B cell (primary cell): Measurements from ENCODE around the gene OTUD3. TPM values are rescaled to one million over a fixed set of nuclear protein-coding genes. Genes with fewer than 3 reads are reported as not detected.

ENCODE experiments used
- ATAC-seq: fragments of 200-7000 bp; cut with Tn5 transposase; one replicate; pipeline ENCODE4 v1.10.0; 2021; ENCODE audit warnings: low read depth, mild to moderate bottlenecking, moderate number of reproducible peaks, moderate library complexity
- CTCF ChIA-PET: fragments of 350-600 bp; sonication (Branson Sonifier 250); formaldehyde crosslinking; loops from one replicate; lab custom pipeline; 2021; ENCODE audit warnings: antibody characterized with exemption, inconsistent platforms; lab: Charles Lee
- POLR2A ChIA-PET: fragments of 350-600 bp; sonication (Branson Sonifier 250); formaldehyde crosslinking; loops from one replicate; lab custom pipeline; 2021; ENCODE audit warnings: antibody characterized with exemption; lab: Charles Lee
- DNase-seq: peaks from one replicate; pipeline ENCODE4 v3.0.0; 2013
- H2AFZ ChIP-seq: 2 replicates; pipeline ENCODE4 v1.6.1; 2012; ENCODE audit warnings: mild to moderate bottlenecking, low read depth, low read length; ENCODE audit not compliant: insufficient read depth, poor library complexity, severe bottlenecking
- H3K27ac ChIP-seq, 2 donors: 1 replicate in 1 of 2; 2 replicates in 1 of 2; pipeline ENCODE4 v1.5.1; 2012 to 2013; ENCODE audit warnings: low read length in 2 of 2, mild to moderate bottlenecking in 2 of 2, moderate library complexity in 1 of 2
- H3K27me3 ChIP-seq, 4 experiments: fragments of 200-600 bp in 1 of 4; sonication (generic) in 1 of 4; replicated peaks in 1 of 4; 1 replicate in 2 of 4; 2 replicates in 2 of 4; pipeline versions ENCODE4 v1.6.1 to v1.7.0; 2013 to 2016; ENCODE audit warnings: low read length in 3 of 4, mild to moderate bottlenecking in 2 of 4, mixed read lengths in 1 of 4, moderate library complexity in 1 of 4; ENCODE audit not compliant: insufficient read depth in 4 of 4, control insufficient read depth in 3 of 4; ENCODE audit errors: control extremely low read depth in 1 of 4
- H3K36me3 ChIP-seq, 2 experiments: replicated peaks in 1 of 2; 1 replicate in 1 of 2; 2 replicates in 1 of 2; pipeline versions ENCODE4 v1.6.1 to v1.7.1; 2013; ENCODE audit warnings: low read length in 1 of 2; ENCODE audit not compliant: insufficient read depth in 2 of 2, control insufficient read depth in 1 of 2; ENCODE audit errors: control extremely low read depth in 1 of 2, extremely low read depth in 1 of 2
- H3K4me1 ChIP-seq, 2 donors: fragments of 200-600 bp in 1 of 2; sonication (generic) in 1 of 2; 1 replicate in 1 of 2; 2 replicates in 1 of 2; pipeline versions ENCODE4 v1.5.1 to v1.6.1; 2013 to 2017; ENCODE audit warnings: low read length in 2 of 2; ENCODE audit not compliant: control insufficient read depth in 2 of 2, insufficient read depth in 2 of 2
- H3K4me2 ChIP-seq: replicated peaks from 2 replicates; pipeline ENCODE3; 2012; ENCODE audit warnings: mild to moderate bottlenecking, low read depth, low read length; ENCODE audit not compliant: poor library complexity, severe bottlenecking
- H3K4me3 ChIP-seq, 5 experiments: fragments of 200-600 bp in 1 of 5; sonication (generic) in 1 of 5; 1 replicate in 3 of 5; 2 replicates in 2 of 5; pipeline versions ENCODE4 v1.5.1 to v1.7.0; 2011 to 2016; ENCODE audit warnings: low read length in 4 of 5, mild to moderate bottlenecking in 4 of 5, low read depth in 2 of 5, control low read depth in 1 of 5, moderate library complexity in 1 of 5; ENCODE audit not compliant: insufficient read depth in 1 of 5; ENCODE audit errors: control extremely low read depth in 1 of 5, extremely low read depth in 1 of 5
- H3K79me2 ChIP-seq: fragments of 200-600 bp; sonication (generic); one replicate; pipeline ENCODE4 v1.6.0; 2016; ENCODE audit warnings: low read length; ENCODE audit not compliant: control insufficient read depth, insufficient read depth
- H3K9ac ChIP-seq: fragments of 200-600 bp; sonication (generic); 2 replicates; pipeline ENCODE4 v1.6.1; 2017; ENCODE audit warnings: mild to moderate bottlenecking, low read length, moderate library complexity
- H3K9me3 ChIP-seq, 3 donors: one replicate each; pipeline versions ENCODE4 v1.6.1 to v1.7.1; 2013; ENCODE audit warnings: low read length in 2 of 3; ENCODE audit not compliant: control insufficient read depth in 2 of 3, insufficient read depth in 1 of 3; ENCODE audit errors: control extremely low read depth in 1 of 3
- H4K20me1 ChIP-seq: 2 replicates; pipeline ENCODE4 v1.6.0; 2012; ENCODE audit warnings: mild to moderate bottlenecking, low read length; ENCODE audit not compliant: insufficient read depth, control insufficient read depth, poor library complexity, severe bottlenecking
- H3K27ac Mint-ChIP-seq: one replicate; pipeline ENCODE4 v1.8.0; 2021; ENCODE audit warnings: mixed read lengths
- H3K27me3 Mint-ChIP-seq: one replicate; pipeline ENCODE4 v1.8.0; 2021; ENCODE audit warnings: mixed read lengths
- H3K4me1 Mint-ChIP-seq: one replicate; pipeline ENCODE4 v1.8.0; 2021; ENCODE audit warnings: mixed read lengths
- H3K4me3 Mint-ChIP-seq: one replicate; pipeline ENCODE4 v1.8.0; 2021; ENCODE audit warnings: mixed read lengths
- H3K9me3 Mint-ChIP-seq: one replicate; pipeline ENCODE4 v1.8.0; 2022; ENCODE audit warnings: mixed read lengths; ENCODE audit not compliant: insufficient read depth
- EZH2 ChIP-seq: IDR thresholded peaks from 2 replicates; pipeline ENCODE4 v1.6.1; 2012; ENCODE audit warnings: borderline replicate concordance, low read depth, mild to moderate bottlenecking, moderate library complexity, low read length; ENCODE audit not compliant: insufficient read depth, poor library complexity, severe bottlenecking
- WGBS: methylation state at CpG from one replicate; pipeline ENCODE4 v1.1.5; 2013; ENCODE audit warnings: missing lambda C conversion rate; ENCODE audit not compliant: insufficient coverage; 5-methylcytosine and 5-hydroxymethylcytosine counted together
- intact Hi-C: fragments of 100-400 bp; cut with micrococcal nuclease; formaldehyde crosslinking; loops from one replicate; pipeline ENCODE4 v1.10.0; 2022
- polyA plus RNA-seq: library from polyadenylated mRNA; depleted of rRNA; stranded (reverse); fragments of >200 nt; gene quantifications from 2 replicates; pipeline ENCODE4 v1.2.3, GENCODE V29; 2012
- total RNA-seq, 2 donors: library from RNA; stranded (reverse); fragments of 120-200 nt in 1 of 2; gene quantifications; 1 replicate in 1 of 2; 2 replicates in 1 of 2; pipeline versions ENCODE4 v1.2.3 to v1.2.4, GENCODE V29; 2013 to 2022
- TF ChIP-seq, protein P1 (sequence below): fragments of 200-600 bp; IDR thresholded peaks from one replicate; pipeline ENCODE4 v1.8.0; 2022; ENCODE audit warnings: antibody characterized with exemption, mild to moderate bottlenecking

OTUD3 gene
- total and polyA plus RNA-seq, 2 donors (not counting 1 experiment from before 2014, with no cell fraction given), result 4.2 to 19.6 TPM

DNA sequence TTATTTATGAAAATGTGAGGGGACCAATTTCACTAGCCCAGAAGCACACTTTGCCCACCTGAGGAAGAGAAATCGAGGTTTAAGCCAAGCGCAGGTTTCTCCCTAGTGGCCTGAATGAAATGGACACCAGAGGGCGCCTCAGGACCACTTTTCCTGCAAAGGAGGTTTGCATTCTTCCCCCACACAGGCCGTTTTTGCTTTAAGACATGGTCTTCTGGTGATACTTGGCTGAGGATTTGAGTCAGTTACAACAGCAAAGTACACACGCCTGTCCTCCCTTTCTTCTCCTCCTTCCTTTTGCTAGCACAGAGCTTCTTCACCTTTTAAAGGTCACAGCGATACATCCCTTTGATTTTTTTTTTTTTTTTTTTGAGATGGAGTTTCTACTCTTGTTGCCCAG lies 35.9 kb downstream of the OTUD3 start:
- Mint-ChIP-seq H3K9me3 (no peaks in the 10 kb centered on the region), H3K27ac (no peak overlapping the region), H3K4me3 (no peak overlapping the region), H3K27me3 (peaks cover 4% of the 10 kb centered on the region), H3K4me1 (peaks cover 4% of the 10 kb centered on the region)
- Histone ChIP-seq H3K9ac (no peak overlapping the region), H3K4me3 (no peak overlapping the region), H3K36me3 (peaks cover 0 to 8% of the 10 kb centered on the region in 2 experiments), H3K4me2 (no peak overlapping the region), H3K27ac (no peak overlapping the region), H3K27me3 (peaks cover 0 to 5% (median 0%) of the 10 kb centered on the region in 4 experiments), H4K20me1 (no peaks in the 10 kb centered on the region), H3K79me2 (no peaks in the 10 kb centered on the region), H3K4me1 (no peaks in the 10 kb centered on the region), H3K9me3 (no peaks in the 10 kb centered on the region), H2AFZ (no peak overlapping the region)
- CTCF ChIA-PET, result interaction anchor here (0.7 to 8.4 kb wide), 17 partner anchors 12 to 719 kb away, joined by 3 to 126 read pairs (median 4); no protein-coding TSS in a partner anchor
- intact Hi-C loops, result loop anchor here (1.0 to 5.0 kb wide), 3 partner anchors 183 to 714 kb away; partner anchors contain the start of gene PINK1
- TF ChIP-seq, protein P1, sequence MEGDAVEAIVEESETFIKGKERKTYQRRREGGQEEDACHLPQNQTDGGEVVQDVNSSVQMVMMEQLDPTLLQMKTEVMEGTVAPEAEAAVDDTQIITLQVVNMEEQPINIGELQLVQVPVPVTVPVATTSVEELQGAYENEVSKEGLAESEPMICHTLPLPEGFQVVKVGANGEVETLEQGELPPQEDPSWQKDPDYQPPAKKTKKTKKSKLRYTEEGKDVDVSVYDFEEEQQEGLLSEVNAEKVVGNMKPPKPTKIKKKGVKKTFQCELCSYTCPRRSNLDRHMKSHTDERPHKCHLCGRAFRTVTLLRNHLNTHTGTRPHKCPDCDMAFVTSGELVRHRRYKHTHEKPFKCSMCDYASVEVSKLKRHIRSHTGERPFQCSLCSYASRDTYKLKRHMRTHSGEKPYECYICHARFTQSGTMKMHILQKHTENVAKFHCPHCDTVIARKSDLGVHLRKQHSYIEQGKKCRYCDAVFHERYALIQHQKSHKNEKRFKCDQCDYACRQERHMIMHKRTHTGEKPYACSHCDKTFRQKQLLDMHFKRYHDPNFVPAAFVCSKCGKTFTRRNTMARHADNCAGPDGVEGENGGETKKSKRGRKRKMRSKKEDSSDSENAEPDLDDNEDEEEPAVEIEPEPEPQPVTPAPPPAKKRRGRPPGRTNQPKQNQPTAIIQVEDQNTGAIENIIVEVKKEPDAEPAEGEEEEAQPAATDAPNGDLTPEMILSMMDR, result peak; percentile 86
- TF ChIP-seq EZH2, result no peak
- POLR2A ChIA-PET, result no interaction called here
- 0% methylated on average over 1 of the region's 6 CpGs for WGBS
- ATAC-seq (peak; percentile 49), DNase-seq (peak; percentile 85)

DNA sequence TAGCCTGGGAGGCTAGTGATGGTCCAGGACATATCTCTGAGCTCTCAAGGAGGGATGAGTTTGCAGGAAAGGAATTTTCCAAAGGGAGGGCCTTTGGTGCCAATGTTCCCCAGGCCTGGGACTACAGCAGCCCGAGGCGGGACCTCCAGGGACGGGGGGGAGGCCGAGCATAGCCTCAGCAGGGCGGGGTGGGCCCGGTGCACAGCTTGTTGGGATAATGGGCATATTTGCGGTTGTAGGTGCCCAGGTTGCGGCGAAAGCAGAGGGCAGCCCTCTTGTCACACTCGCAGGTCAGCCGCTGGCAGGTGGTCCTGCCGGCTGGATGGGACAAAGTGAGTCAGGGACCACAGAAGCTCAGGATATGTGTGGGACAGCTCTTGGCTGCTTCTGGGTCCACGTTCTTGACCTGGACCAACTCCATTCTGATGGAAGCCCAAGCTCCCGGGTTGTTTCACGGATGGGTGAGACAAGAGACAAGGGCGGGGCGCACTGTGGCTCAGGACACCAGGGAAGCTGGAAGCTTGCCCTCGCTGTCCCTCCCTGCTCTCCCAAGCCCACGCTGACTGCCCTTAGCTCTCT lies 38.0 kb downstream of the OTUD3 start:
- no peak overlapping the region for H2AFZ ChIP-seq
- H3K36me3 ChIP-seq, result no peaks in the 10 kb centered on the region
- intact Hi-C loops, result no loop called here
- no peaks in the 10 kb centered on the region for H4K20me1 ChIP-seq
- WGBS, result 97% methylated on average over 19 of the region's 19 CpGs
- ChIA-PET CTCF (interaction anchor here (0.6 to 8.4 kb wide), 8 partner anchors 10 to 575 kb away, joined by 3 to 126 read pairs (median 4); no protein-coding TSS in a partner anchor), POLR2A (interaction anchor here (0.6 kb wide), 1 partner anchor 880 kb away, joined by 3 read pairs; no protein-coding TSS in a partner anchor)
- no peak overlapping the region for H3K4me2 ChIP-seq
- no peak overlapping the region for H3K4me3 ChIP-seq
- ATAC-seq (no peak), DNase-seq (no peak)
- Mint-ChIP-seq H3K27ac (no peak overlapping the region), H3K27me3 (peaks cover 4% of the 10 kb centered on the region), H3K9me3 (no peaks in the 10 kb centered on the region), H3K4me3 (no peak overlapping the region), H3K4me1 (peaks cover 4% of the 10 kb centered on the region)
- no peaks in the 10 kb centered on the region for H3K9me3 ChIP-seq
- no peak overlapping the region for H3K27ac ChIP-seq
- TF ChIP-seq EZH2, result no peak
- TF ChIP-seq, protein P1, result no peak
- peaks cover 0 to 5% (median 0%) of the 10 kb centered on the region in 4 experiments for H3K27me3 ChIP-seq
- no peaks in the 10 kb centered on the region for H3K4me1 ChIP-seq
- H3K9ac ChIP-seq, result no peak overlapping the region
- H3K79me2 ChIP-seq, result no peaks in the 10 kb centered on the region
